Stimulated activated CD4-positive, alpha-beta T cell treated with anti-CD3 and anti-CD28 coated beads, Interleukin-2, amount 100 ng/mL, for 4 hours (primary cell): Measurements from ENCODE around the gene VPS26C.
A peak's percentile ranks its signal among the peaks of the same experiment; 100 is the strongest.
"Not testable (repeated sequence)": the region's sequence is repeated elsewhere in the genome, so short reads cannot be mapped to it uniquely, and the experiment has no call there.

ENCODE experiments used
- DNase-seq: peaks from one replicate; pipeline ENCODE4 v3.0.0-alpha.2; 2020; ENCODE audit warnings: low read depth

Gene VPS26C

GRCh38 chr21:37267269-37268185 is at the start of gene VPS26C:
VPS26C (minus strand) TSS chr21:37267334; CDS start chr21:37267294, 40 bp downstream.
- DNase-seq = peak; percentile 97

GRCh38 chr21:37316072-37316471 is 48.9 kb upstream of the VPS26C start:
- not testable (repeated sequence) for DNase-seq

DNA sequence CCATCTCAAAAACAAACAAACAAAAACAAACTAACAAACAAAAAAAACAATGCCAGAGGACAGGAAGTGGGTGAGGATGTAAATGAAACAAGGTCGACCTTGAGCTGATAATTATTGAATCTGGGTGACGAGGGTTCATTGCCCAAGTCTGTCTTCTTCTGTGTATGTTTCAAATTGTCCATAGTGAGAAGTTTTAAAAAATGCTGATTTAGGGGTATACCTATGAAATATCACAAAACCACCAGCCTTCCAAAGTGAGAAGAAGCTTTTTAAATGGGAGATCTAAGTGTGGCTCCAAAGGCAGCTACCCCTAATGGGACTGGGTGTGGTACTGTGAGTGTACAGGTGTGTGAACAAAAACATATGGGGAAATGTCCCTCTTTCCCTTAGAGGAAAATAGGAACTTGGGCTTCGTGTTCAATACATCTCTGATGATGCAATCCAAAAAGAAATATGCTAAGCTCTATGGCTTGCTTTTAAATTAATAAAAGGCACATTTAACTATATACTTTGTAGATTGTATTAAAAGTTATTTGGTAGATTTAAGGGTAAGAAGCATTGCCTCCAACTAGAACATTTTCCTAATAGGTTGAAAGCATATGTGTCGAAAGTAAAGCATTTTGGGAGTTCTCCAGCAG is 33.1 kb upstream of the VPS26C start:
- DNase-seq = no peak

DNA sequence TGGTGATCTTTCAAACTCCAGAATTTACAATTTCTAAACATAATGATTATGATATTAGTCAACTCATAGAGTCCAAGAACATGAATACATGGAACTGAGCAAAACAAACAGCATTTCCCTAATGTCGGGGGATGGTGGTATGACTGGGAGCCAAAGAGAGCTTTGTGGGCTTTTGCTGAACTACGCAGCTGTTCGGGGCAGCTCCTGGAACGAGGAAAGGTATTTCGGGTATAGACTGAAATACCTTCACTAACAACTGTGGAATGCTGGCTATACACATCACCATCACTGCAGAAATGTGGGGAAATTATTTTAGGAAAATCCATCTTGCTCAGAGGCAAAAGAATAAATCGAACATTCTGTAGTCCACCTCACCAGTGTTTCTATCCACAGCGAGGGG is 30.2 kb upstream of the VPS26C start:
- no peak for DNase-seq

- DNase-seq = no peak
Measured at GRCh38 chr21:37294679-37295078, 27.5 kb upstream of the VPS26C start.

- DNase-seq = no peak
Measured at GRCh38 chr21:37292941-37293340, 25.8 kb upstream of the VPS26C start.

DNA sequence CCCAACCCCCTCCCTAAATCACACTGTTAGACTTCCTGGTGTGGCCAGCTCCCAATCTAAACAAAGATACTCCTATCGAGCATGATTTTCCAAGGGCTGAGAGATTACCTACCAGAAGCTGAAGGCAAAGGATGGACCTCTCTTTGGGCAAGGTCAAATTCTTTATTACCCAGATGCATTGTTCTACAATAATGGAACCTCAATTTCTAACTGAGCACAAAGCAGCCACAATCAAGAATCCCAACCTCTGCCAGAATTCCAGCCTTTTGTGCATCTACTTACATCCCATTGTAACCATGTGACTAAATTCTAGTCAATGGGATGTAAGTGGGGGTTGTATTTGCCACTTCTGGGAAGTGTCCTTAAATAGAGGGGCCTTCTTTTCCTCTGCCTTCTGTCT is 24.9 kb upstream of the VPS26C start:
- no peak for DNase-seq

GRCh38 chr21:37283191-37283710 is 16.1 kb upstream of the VPS26C start:
- DNase-seq = not testable (repeated sequence)

DNA sequence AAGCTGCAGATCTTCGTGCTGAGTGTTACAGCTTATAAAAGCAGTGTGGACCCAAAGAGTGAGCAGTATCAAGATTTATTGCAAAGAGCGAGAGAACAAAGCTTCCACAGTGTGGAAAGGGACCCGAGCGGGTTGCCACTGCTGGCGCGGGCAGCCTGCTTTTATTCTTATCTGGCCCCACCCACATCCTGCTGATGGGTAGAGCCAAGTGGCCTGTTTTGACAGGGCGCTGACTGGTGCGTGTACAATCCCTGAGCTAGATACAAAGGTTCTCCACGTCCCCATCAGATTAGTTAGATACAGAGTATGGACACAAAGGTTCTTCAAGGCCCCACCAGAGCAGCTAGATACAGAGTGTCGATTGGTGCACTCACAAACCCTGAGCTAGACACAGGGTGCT is 15.5 kb upstream of the VPS26C start:
- DNase-seq = not testable (repeated sequence)

DNA sequence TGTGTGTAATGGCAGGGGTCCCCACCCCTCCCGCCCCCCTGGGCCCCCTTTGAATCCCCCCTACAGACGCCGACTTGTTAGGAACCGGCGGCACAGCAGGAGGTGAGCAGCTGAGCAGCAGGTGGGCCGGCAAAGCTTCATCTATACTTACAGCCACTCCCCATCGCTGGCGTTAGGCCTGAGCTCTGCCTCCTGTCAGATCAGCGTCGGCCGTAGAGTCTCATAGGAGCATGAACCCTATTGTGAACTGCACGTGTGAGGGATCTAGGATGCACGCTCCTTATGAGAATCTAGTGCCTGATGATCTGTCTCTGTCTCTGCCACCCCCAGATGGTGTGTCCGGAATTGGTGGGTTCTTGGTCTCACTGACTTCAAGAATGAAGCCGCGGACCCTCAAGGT is 14.9 kb upstream of the VPS26C start:
- no peak for DNase-seq

GRCh38 chr21:37281579-37281978 is 14.4 kb upstream of the VPS26C start:
- no peak for DNase-seq

- DNase-seq = not testable (repeated sequence)
Measured at GRCh38 chr21:37279271-37279670, 12.1 kb upstream of the VPS26C start.

DNA sequence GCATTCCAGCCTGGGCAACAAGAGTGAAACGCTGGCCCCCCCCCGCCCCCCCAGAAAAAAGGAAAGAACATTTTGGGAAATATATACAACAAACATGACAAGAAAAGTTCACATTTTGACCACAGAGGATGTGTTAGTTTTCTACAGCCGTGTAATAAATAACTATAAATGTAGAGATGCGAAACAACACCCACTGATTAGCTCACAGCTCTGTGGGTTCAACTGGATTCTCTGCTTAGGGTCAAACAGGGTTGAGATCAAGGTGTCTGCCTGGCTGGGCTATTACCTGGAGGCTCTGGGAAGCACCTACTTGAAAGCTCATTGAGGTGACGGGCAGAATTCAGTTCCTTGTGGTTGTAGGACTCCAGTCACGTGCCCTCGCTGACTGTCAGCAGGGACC is 11.1 kb upstream of the VPS26C start:
- DNase-seq = no peak

GRCh38 chr21:37276377-37276776 is 9.2 kb upstream of the VPS26C start:
- no peak for DNase-seq

DNA sequence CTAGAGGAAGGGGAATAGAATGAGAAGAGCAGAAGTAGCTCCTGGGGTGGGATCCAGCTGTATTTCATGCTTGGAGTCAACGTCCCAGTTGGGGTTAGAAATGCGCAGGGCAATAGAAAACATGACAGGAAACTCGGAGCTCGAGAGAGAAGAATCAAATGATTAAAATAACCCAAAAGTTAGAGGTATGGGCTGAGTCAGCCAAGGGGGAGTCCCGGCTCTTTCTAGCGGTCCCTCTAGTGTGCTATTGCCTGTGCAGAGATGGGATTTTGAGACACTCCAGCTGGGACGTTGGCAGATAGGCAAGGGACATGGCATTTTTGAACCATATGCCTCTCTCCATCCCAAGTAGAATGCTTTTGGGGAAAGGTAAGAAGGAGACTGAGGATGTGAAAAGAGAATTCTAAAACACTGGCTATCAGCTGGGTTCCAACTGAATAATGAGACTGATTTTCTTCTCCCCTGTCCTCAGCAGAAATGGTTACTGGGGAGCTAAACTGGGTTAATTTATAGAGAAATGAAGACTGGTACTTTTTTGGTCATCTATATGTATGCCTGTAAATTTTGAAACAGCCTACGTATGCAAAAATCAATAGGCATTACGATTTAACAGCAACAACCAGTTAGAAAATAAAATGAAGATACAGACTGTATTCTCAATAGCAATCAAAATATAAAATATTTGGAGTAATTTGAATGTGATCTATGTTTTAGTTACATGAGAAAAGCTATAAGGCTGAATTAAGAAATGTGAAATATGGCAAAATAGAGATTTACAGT is 7.0 kb upstream of the VPS26C start:
- no peak for DNase-seq

GRCh38 chr21:37273440-37273839 is 6.3 kb upstream of the VPS26C start:
- no peak for DNase-seq

- DNase-seq = no peak
Measured at GRCh38 chr21:37272897-37273296, 5.8 kb upstream of the VPS26C start.

DNA sequence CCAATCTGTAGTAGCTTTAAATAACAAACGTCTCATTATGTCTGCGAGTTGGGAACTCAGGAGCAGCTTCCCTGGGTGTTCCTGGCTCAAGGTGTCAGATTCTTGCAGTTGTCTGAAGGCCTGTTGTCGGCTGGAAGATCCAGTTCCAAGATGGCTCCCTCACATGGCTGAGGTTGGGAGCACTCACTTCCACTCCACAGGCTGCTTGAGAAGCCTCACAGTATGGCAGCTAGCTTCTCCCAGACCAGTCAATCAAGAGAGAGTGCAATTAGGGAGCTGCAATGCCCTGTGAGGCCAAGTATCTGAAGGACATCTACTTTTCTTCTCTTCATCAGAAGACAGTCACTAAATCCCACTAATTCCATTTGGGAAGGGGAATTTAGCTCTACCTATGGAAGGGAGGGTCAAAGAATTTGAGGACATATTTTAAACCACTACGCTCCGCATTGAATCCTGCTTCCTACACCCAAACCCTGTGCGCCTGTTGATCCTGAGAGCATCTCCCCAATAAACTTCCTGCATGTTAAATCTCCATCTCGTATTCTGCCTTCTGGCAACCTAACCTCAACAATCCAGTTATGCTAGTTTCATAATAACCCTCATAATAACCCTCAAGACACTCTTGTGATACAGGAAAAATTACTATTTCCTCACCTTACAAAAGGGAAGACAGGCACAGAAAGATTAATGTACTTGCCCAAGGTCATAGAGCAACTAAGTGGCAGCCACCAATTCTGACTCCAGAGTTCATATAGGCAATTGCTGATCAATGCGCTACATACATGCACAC is 3.6 kb upstream of the VPS26C start:
- DNase-seq = no peak

DNA sequence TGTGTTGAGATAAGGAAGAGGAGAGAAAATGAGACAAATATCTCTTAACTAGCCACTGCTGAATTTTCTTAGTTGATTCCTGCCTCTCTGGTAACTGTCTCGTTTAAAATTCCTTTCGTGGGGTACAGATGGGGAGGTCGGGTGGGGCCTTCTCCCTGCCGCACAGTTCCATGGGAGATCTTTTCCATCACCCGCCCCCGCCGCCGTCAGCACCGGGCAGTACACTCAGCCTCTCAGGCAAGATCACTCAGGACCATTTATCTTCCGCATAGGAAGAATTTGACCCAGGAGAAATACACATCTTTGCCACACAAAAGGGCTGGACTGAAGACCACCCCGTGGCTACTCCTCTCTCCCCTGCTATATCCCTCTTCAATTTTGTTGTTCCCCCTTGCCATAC is 2.3 kb upstream of the VPS26C start:
- DNase-seq = no peak

GRCh38 chr21:37268186-37268503 is 1.0 kb upstream of the VPS26C start:
- no peak for DNase-seq

GRCh38 chr21:37266515-37267221 is 466 bp downstream of the VPS26C start:
- DNase-seq = no peak
